Keratinocyte (primary cell): ENCODE data around the gene DPP8. TPM values are rescaled to one million over a fixed set of nuclear protein-coding genes. Genes with fewer than 3 reads are reported as not detected.
"Not testable (repeated sequence)": the region's sequence is repeated elsewhere in the genome, so short reads cannot be mapped to it uniquely, and the experiment has no call there.

Experiments used
- DNase-seq: peaks from one replicate; pipeline ENCODE4 v3.0.0-alpha.2; 2011; ENCODE audit warnings: low read depth, missing footprints, low spot score
- FAIRE-seq: peaks from 2 replicates; lab custom pipeline; 2011; peaks lifted over from hg19 to GRCh38; lab: Jason Lieb, UNC
- H2AFZ ChIP-seq: 2 replicates; pipeline ENCODE4 v1.6.0; 2012; ENCODE audit warnings: low read length, control low read depth, inconsistent platforms; ENCODE audit not compliant: control insufficient read depth
- H3K27ac ChIP-seq: 2 replicates; pipeline ENCODE4 v1.5.1; 2011; ENCODE audit warnings: low read length; ENCODE audit not compliant: control insufficient read depth, insufficient read depth
- H3K27me3 ChIP-seq: 3 replicates; pipeline ENCODE4 v1.6.0; 2011; ENCODE audit warnings: low read length; ENCODE audit not compliant: control insufficient read depth, insufficient read depth; ENCODE audit errors: extremely low read depth
- H3K36me3 ChIP-seq, 2 experiments: 2 replicates in 1 of 2; 3 replicates in 1 of 2; pipeline ENCODE4 v1.5.1; 2011; ENCODE audit warnings: low read length in 2 of 2, mild to moderate bottlenecking in 1 of 2; ENCODE audit not compliant: control insufficient read depth in 2 of 2, insufficient read depth in 2 of 2; ENCODE audit errors: extremely low read depth in 1 of 2
- H3K4me1 ChIP-seq: 3 replicates; pipeline ENCODE4 v1.5.1; 2011; ENCODE audit warnings: low read length; ENCODE audit not compliant: control insufficient read depth, insufficient read depth; ENCODE audit errors: extremely low read depth
- H3K4me2 ChIP-seq: 3 replicates; pipeline ENCODE4 v1.6.0; 2011; ENCODE audit warnings: low read depth, low read length; ENCODE audit not compliant: control insufficient read depth, insufficient read depth; ENCODE audit errors: extremely low read depth
- H3K4me3 ChIP-seq, 3 experiments: fragments of 200-600 bp in 1 of 3; sonication (generic) in 1 of 3; 2 replicates in 2 of 3; 3 replicates in 1 of 3; pipeline ENCODE4 v1.5.1; 2011 to 2016; ENCODE audit warnings: low read length in 3 of 3, mild to moderate bottlenecking in 3 of 3, control low read depth in 2 of 3, inconsistent platforms in 1 of 3, low read depth in 1 of 3, mixed read lengths in 1 of 3, mixed run types in 1 of 3, moderate library complexity in 1 of 3; ENCODE audit not compliant: control insufficient read depth in 2 of 3, insufficient read depth in 2 of 3; ENCODE audit errors: extremely low read depth in 1 of 3
- H3K79me2 ChIP-seq: 2 replicates; pipeline ENCODE4 v1.6.0; 2012; ENCODE audit warnings: low read length; ENCODE audit not compliant: control insufficient read depth, insufficient read depth
- H3K9ac ChIP-seq: 3 replicates; pipeline ENCODE4 v1.6.0; 2011; ENCODE audit warnings: low read length; ENCODE audit not compliant: control insufficient read depth, insufficient read depth; ENCODE audit errors: extremely low read depth
- H3K9me1 ChIP-seq: 3 replicates; pipeline ENCODE4 v1.6.0; 2011; ENCODE audit warnings: low read length; ENCODE audit not compliant: control insufficient read depth, insufficient read depth; ENCODE audit errors: extremely low read depth
- H3K9me3 ChIP-seq: 2 replicates; pipeline ENCODE4 v1.5.1; 2012; ENCODE audit warnings: low read depth, low read length; ENCODE audit not compliant: control insufficient read depth
- H4K20me1 ChIP-seq: 3 replicates; pipeline ENCODE4 v1.6.0; 2011; ENCODE audit warnings: low read length; ENCODE audit not compliant: control insufficient read depth, insufficient read depth; ENCODE audit errors: extremely low read depth
- EZH2 ChIP-seq: IDR thresholded peaks from one replicate; pipeline ENCODE4 v1.6.1; 2012; ENCODE audit warnings: inconsistent platforms, mild to moderate bottlenecking, low read length, moderate library complexity
- dilution Hi-C: fragments of 300-500 bp; cut with MboI; formaldehyde crosslinking; loops from one replicate; pipeline ENCODE4 v1.7.0; 2020; ENCODE audit warnings: low sequenced_read_pairs; ENCODE audit not compliant: extremely low pct_ligation_motif_present
- polyA plus RNA-seq, 5 experiments: library from polyadenylated mRNA; depleted of rRNA in 3 of 5; stranded (reverse) in 3 of 5; stranded (forward) in 1 of 5; unstranded in 1 of 5; fragments of >200 nt; gene quantifications; 1 replicate in 1 of 5; 2 replicates in 3 of 5; 3 replicates in 1 of 5; pipeline versions ENCODE4 v1.2.1 to v1.2.3, GENCODE V29; 2011 to 2012; ENCODE audit warnings: missing spikeins in 2 of 5, low read depth in 1 of 5, low replicate concordance in 1 of 5
- TF ChIP-seq, protein P1 (sequence below), 3 experiments: IDR thresholded peaks in 1 of 3; conservative IDR thresholded peaks in 1 of 3; optimal IDR thresholded peaks in 1 of 3; 2 replicates in 2 of 3; 3 replicates in 1 of 3; pipeline versions ENCODE3 to v1.5.1; 2011; ENCODE audit warnings: low read length in 3 of 3, mild to moderate bottlenecking in 3 of 3, moderate library complexity in 2 of 3, control low read depth in 1 of 3, inconsistent platforms in 1 of 3; ENCODE audit not compliant: insufficient read depth in 2 of 3; ENCODE audit errors: extremely low read depth in 1 of 3

Gene DPP8
- polyA plus RNA-seq, 1 donor (not counting 4 experiments of a cell fraction or from before 2014, with no cell fraction given): 21.6 TPM

- H2AFZ ChIP-seq: no peak overlapping the region
- no peak overlapping the region for H3K9ac ChIP-seq
- FAIRE-seq (no peak), DNase-seq (no peak)
- H3K36me3 ChIP-seq: peaks cover 6 to 16% of the 10 kb centered on the region in 2 experiments
- H4K20me1 ChIP-seq: no peaks in the 10 kb centered on the region
- no peaks in the 10 kb centered on the region for H3K27me3 ChIP-seq
- TF ChIP-seq EZH2: no peak
- TF ChIP-seq, protein P1, sequence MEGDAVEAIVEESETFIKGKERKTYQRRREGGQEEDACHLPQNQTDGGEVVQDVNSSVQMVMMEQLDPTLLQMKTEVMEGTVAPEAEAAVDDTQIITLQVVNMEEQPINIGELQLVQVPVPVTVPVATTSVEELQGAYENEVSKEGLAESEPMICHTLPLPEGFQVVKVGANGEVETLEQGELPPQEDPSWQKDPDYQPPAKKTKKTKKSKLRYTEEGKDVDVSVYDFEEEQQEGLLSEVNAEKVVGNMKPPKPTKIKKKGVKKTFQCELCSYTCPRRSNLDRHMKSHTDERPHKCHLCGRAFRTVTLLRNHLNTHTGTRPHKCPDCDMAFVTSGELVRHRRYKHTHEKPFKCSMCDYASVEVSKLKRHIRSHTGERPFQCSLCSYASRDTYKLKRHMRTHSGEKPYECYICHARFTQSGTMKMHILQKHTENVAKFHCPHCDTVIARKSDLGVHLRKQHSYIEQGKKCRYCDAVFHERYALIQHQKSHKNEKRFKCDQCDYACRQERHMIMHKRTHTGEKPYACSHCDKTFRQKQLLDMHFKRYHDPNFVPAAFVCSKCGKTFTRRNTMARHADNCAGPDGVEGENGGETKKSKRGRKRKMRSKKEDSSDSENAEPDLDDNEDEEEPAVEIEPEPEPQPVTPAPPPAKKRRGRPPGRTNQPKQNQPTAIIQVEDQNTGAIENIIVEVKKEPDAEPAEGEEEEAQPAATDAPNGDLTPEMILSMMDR (optimal IDR thresholded peaks at IDR 0.05 in 1 of 3, IDR thresholded peaks at IDR 0.05 in 1 of 3, conservative IDR thresholded peaks at IDR 0.05 in 1 of 3; ENCODE audit: extremely low read depth in 1 of 3, insufficient read depth in 2 of 3, low read length in 3 of 3): no peak
- dilution Hi-C loops: no loop called here
- no peaks in the 10 kb centered on the region for H3K9me3 ChIP-seq
- no peak overlapping the region for H3K4me3 ChIP-seq
- no peaks in the 10 kb centered on the region for H3K4me1 ChIP-seq
- H3K27ac ChIP-seq: no peak overlapping the region
- H3K4me2 ChIP-seq: no peak overlapping the region
- H3K79me2 ChIP-seq: peaks cover 21% of the 10 kb centered on the region
- no peaks in the 10 kb centered on the region for H3K9me1 ChIP-seq
Measured at GRCh38 chr15:65553691-65554090, 36.2 kb upstream of the DPP8 start.

DNA sequence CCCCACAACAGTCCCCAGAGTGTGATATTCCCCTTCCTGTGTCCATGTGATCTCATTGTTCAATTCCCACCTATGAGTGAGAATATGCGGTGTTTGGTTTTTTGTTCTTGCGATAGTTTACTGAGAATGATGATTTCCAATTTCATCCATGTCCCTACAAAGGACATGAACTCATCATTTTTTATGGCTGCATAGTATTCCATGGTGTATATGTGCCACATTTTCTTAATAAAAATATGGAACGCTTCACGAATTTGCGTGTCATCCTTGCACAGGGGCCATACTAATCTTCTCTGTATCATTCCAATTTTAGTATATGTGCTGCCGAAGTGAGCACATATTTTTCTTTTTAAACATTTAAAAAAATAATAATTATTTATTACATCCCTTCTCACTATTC lies 35.4 kb upstream of the DPP8 start:
- dilution Hi-C loops, H3K27me3 ChIP-seq, H3K4me1 ChIP-seq, H4K20me1 ChIP-seq, H3K9me1 ChIP-seq, H3K27ac ChIP-seq, FAIRE-seq, H3K4me3 ChIP-seq, DNase-seq, H2AFZ ChIP-seq, H3K9me3 ChIP-seq, H3K4me2 ChIP-seq, H3K9ac ChIP-seq: not testable (repeated sequence)
- Histone ChIP-seq H3K79me2 (peaks cover 28% of the 10 kb centered on the region), H3K36me3 (peaks cover 2 to 11% of the 10 kb centered on the region in 2 experiments)

DNA sequence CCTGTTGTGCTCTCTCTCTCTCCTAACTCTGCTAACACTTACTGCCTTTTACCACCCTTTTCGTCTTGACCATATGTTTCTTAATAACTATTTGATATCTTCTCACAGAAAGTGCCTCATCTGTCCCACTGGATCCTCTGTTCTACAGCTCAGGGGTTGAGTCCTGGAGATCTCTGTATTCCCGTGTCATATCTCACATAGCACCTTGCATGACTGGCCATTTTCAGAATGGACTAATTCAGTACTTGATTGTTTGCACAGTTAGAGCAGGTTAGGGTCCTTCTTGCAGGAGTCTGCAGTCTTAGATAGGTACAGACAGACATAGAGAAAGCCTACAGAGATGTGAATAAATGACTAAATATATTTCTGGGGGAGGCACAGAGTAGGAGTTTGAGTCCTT lies 33.7 kb upstream of the DPP8 start:
- dilution Hi-C loops: no loop called here
- Histone ChIP-seq H3K4me2 (no peak overlapping the region), H3K27ac (no peak overlapping the region), H3K9me1 (no peaks in the 10 kb centered on the region), H3K79me2 (peaks cover 39% of the 10 kb centered on the region), H3K9me3 (no peaks in the 10 kb centered on the region), H3K4me3 (no peak overlapping the region), H4K20me1 (no peaks in the 10 kb centered on the region), H3K27me3 (no peaks in the 10 kb centered on the region), H3K4me1 (no peaks in the 10 kb centered on the region), H3K9ac (no peak overlapping the region), H2AFZ (no peak overlapping the region), H3K36me3 (peaks cover 0 to 4% of the 10 kb centered on the region in 2 experiments)
- TF ChIP-seq, protein P1 (optimal IDR thresholded peaks at IDR 0.05 in 1 of 3, IDR thresholded peaks at IDR 0.05 in 1 of 3, conservative IDR thresholded peaks at IDR 0.05 in 1 of 3; ENCODE audit: extremely low read depth in 1 of 3, insufficient read depth in 2 of 3, low read length in 3 of 3): no peak
- no peak for TF ChIP-seq EZH2
- DNase-seq (no peak), FAIRE-seq (no peak)
